Measurements from ENCODE around the gene PATZ1.

Gene PATZ1

DNA sequence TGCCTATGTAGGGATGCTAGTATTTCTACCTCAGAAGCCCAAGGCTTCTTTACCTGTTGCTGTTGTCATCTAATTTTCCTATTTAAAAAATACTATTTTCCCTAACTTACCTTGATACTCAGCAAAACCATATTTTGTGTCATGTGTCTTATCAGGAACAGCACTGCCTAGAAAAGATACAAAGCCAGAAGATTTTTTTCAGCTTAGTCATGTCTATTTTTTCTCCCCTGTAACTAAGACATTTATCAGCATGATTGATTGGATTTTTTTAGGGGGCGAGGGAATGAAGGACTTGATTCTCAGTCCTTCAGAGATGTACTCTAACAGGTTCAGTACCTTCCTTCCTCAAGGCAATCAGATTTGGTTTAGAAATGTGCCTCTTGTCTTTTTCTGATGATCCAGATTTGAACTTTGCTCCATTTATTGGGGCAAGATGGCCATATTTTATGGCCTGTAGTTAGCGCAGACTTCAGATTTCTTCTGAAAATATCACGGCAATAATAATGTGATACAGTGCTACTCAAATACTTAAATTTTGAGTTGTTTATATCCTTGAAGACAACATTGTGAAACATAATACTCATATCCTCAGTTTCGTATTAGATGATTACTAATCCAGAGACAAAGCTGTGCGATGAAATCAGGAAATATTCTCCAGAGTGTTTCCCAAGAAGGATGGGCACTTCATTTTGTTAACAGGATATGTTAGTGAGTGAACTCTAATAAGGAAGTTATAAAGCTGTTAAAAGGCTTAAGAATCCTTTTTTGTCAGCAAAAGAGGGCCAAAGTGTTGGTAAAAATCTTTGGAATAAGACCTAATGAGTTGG is 50.1 kb downstream of the PATZ1 start:
- no peak for DNase-seq (ENCODE audit: low read depth)
- H3K4me3 ChIP-seq (ENCODE audit: low read depth, low read length), result no peak overlapping the region
- no peak for TF ChIP-seq CTCF (IDR thresholded peaks at IDR 0.05; ENCODE audit: insufficient read depth, low read depth, low read length, missing control alignments)

DNA sequence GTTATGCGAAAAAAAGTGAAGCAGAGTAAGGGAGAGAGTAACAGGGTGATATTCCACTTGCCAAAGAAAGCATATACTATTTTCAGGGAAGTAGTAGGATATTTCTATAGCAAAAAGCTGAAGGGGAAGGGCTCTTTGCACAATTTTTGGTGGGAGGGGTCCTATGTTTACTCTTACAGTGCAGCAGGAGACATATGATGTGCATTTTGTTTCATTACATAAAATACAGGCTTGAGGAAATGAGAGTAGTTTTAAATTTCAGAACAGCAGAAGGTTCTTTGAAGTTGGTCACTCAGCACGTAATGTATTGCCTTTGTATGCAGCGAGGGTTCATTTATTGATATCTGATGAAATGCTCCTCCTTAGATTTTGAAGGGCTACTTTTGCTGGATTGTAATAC is 50.8 kb downstream of the PATZ1 start:
- H3K4me3 ChIP-seq (ENCODE audit: low read depth, low read length), result no peak overlapping the region
- no peak for DNase-seq (ENCODE audit: low read depth)
- no peak for TF ChIP-seq CTCF (IDR thresholded peaks at IDR 0.05; ENCODE audit: insufficient read depth, low read depth, low read length, missing control alignments)

- peak; percentile 88 for DNase-seq (ENCODE audit: low read depth)
- H3K4me3 ChIP-seq (ENCODE audit: low read depth, low read length), result peak within 1 kb of the TSS; percentile 61
- peak; percentile 48 for TF ChIP-seq CTCF (IDR thresholded peaks at IDR 0.05; ENCODE audit: insufficient read depth, low read depth, low read length, missing control alignments)
Measured at GRCh38 chr22:31292236-31292989, 53.7 kb downstream of the PATZ1 start, which contains the start of gene PIK3IP1. Gene PIK3IP1 (minus strand): TSS chr22:31292488. CDS start chr22:31292344, 144 bp downstream.

DNA sequence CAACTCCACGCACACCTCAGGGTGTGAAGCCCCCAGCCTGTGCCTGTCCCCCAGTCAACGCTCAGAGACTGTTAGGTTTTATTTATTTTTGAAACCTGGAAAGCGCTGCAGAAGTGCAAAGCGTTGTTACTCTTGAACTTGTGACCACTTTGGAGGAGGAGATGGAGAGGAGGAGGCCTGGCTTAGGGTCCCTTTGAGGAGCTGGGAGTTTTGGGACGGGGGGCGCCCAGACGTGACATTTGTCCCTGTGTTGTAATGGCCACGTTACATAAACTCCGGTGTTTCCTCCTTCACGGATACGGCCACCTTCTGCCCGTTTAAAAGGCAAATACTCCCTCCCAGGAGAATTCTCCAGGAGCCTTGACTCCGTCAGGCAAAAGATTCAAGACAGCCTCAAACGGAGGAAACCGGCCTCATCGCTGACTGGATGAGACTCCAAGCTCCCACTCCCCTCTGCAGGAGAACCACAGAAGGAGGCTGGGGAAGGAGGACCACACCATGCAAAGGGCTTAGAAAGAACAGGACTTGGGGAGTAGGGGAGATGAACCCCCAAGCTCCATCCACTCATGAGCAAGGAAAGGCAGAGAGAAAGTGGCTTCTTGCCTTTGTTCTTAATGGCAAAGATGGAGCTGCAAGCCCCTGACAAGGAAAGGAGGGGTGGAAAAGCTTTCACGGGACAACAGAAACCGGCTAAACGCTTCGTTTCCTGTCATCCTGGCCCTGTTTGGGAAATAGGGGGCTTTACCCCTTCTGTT is 54.5 kb downstream of the PATZ1 start:
- peak overlapping the region; percentile 61 for H3K4me3 ChIP-seq (ENCODE audit: low read depth, low read length)
- no peak for DNase-seq (ENCODE audit: low read depth)
- no peak for TF ChIP-seq CTCF (IDR thresholded peaks at IDR 0.05; ENCODE audit: insufficient read depth, low read depth, low read length, missing control alignments)

DNA sequence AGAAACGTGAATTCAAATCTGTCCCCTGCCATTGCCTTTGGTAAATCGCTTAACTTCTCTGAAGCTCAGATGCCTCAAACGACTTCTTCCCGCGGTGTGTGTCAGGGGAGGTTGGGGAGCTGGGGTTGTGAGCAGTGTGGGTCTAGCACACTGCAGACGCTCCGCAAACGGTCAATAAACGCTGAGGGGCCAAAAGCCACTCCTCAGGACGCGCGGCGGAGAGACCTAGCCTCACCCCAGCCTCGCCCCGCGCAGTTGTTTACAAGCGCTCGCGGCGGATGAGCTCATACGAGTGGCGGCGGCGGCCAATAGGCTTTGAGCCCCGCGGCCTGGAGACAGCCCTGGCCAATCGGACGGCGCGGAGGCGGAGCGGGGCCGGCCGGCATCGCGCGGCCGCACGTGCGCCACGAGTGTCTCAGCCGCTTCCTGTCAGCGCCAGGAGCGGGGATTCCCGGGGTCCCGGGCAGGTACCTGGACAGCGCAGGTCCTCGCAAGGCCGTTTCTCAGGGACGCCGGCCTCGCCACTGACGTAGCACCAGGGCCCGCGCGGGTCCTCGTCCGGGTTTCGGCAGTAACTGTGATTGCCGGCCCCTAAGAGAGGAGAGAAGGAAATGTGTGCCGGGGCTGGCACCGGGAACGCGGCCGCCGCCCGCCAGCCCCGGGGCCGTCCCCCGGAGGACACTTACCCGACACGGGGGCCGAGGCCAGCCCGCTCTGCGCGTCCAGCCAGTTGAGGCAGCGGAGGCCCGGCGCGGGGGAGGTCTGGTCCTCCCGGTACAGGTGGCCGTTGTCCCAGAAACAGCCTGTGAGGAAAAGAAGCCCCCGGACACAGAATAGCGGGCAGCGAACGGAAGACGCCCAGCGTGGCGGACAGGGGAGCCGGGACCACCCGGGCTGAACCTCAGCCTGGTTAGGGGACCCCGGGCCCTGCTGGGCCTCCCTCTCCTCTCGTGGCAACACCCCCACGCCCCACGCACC is 55.4 kb downstream of the PATZ1 start:
- no peak for TF ChIP-seq CTCF (IDR thresholded peaks at IDR 0.05; ENCODE audit: insufficient read depth, low read depth, low read length, missing control alignments)
- H3K4me3 ChIP-seq (ENCODE audit: low read depth, low read length), result peak overlapping the region; percentile 61
- peak; percentile 95 for DNase-seq (ENCODE audit: low read depth)

GRCh38 chr22:31289344-31289743 is 56.8 kb downstream of the PATZ1 start:
- DNase-seq (ENCODE audit: low read depth), result no peak
- H3K4me3 ChIP-seq (ENCODE audit: low read depth, low read length), result peak overlapping the region; percentile 61
- TF ChIP-seq CTCF (IDR thresholded peaks at IDR 0.05; ENCODE audit: insufficient read depth, low read depth, low read length, missing control alignments), result no peak

Measured in GM12865 (cell line).